Measurements from ENCODE around the gene GNAI2.
"Not testable (repeated sequence)": the region's sequence is repeated elsewhere in the genome, so short reads cannot be mapped to it uniquely, and the experiment has no call there.

Gene GNAI2

DNA sequence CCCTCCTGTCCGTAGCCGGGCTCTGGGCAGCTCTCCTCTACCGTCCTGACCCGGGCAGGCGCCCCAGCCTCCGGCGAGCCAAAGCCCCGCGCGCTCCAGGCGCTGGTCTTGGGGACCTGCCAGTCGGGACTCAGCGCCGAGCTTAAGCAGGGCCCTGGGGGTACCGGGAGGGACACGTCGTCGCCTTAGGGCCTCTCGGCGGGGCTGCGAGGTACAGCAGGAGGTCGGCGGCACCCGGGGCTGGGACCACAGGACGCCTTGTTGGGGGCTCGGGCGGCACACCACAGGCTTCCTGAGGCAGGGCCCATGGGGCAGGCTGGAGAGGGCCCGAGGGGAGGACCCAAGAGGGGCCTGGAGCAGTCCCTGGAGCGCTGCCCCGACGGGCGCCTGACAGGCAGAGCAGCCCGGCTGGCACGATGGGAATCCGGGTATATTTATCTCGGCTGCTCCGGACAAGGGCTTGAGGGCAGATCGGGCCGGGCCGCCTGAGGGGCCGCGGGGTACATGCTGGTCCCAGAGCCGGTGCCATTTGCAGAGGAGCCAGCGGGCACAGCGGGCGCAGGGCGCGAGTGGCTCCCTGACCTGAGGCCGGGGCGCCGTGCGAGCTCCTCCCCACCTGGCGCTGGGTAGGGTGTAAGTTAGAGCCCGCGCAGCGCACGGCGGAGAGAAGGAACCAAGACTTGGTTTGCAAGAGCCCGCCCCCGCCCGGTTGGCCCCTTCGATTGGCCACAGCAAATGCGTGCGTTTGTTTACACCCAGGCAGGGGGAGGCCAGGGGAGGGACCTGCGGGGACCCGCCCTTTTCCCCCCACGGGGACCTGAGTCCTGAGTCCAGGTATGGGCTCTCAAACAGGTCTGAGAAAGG is 30.4 kb upstream of the GNAI2 start:
- peak; percentile 38 for DNase-seq

DNA sequence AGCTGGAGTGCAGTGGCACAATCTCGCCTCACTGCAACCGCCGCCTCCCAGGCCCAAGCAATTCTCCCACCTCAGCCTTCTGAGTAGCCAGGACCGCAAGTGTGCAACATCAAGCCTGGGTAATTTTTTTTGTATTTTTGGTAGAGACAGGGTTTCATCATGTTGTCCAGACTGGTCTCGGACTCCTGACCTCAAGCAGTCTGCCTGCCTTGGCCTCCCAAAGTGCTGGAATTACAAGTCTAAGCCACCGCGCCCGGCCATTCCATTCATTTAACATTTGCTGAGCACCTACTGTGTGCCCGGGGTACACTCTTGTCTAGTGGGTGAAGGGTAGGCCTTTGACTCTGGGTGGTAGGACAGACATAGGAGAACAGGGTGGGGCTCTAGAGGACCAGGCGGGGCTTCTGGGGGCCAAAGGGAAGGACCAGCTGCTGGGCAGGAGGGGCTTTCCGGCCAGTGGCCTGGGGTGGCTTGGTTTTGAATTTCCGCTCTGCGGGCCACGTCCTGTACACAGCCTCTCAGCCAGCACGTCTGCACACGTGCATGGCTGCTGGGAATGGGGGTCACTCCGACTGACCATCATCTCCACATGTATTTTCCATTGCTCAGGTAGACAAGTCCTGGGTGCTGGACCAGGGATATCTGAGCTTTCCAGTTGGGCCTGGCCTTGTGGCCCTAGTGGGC is 28.5 kb upstream of the GNAI2 start:
- DNase-seq: no peak

DNA sequence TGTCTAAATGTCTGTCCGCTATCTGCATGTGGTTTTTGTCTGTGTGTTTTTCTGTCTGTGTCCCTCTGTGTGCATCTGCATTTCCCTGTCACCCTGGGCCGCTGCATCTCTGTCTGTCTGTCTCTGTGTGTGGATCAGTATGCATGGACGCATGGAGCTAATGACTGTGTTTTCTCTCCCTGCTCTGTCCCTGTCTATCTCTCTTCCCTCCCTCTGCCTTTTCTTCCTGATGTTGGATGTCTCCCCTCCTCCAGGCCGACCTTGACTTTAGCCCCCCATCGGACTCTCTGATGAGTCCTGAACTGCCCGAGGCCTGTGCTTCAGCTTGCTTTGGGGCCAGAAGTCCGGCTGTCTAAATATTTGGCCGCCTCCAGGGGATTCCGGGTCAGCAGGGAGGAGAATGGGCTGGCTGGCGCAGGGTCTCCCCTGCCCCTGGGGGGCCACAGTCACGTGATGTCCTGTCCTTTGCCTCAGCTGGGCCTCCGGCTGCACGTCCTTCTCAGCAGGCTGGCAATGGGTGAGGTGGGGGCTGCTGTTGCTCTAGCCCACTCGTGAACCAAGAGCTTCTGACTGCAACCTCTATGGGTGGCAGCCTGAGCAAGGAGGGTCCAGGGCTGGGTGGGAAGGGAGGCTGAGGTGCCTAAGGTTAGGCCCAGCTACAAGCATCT is 27.2 kb upstream of the GNAI2 start:
- no peak for DNase-seq

GRCh38 chr3:50210176-50210509 is 25.9 kb upstream of the GNAI2 start:
- no peak for DNase-seq

GRCh38 chr3:50210510-50211367 is 25.3 kb upstream of the GNAI2 start:
- no peak for DNase-seq

GRCh38 chr3:50211368-50211717 is 24.7 kb upstream of the GNAI2 start:
- not testable (repeated sequence) for DNase-seq

DNA sequence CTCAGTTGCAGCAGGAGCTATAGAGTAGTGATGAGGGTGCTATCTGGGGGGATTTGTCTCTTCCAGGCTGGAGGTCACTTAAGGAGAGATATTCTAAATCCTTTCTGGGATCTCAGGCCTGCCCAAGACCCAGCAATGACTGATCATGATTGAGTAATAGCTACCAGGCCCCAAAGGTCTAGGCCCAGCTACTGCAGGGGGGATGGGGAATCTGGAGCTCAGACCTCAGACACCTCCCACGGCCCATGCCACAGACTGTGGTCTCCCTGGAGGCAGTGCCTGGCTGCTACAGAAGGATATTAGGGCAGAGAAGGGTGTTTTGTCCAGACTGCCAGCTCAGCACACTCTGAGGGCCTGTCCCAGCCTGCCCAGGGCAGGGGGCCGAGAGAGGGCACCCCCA is 24.1 kb upstream of the GNAI2 start:
- no peak for DNase-seq

DNA sequence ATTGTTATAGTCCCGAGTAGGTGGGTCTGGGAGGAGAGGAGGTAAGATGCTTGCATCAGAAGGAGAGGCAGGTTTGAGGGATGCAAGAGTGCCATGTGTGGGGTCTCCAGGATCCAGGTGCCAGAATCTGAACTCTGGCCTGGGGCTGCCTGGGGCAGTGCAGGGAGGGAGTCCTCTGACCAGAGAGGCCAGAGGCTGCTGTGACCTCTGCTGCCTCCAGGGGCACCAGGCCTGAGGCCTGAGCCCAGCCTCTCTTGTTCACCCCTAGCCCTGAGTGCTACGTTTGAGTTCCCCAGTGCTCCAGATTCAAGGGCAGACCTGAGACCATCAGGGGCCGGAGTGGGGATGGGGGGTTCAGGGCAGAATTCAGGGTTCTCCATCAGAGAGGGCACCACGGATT is 23.5 kb upstream of the GNAI2 start:
- DNase-seq: no peak

- DNase-seq: no peak
Measured at GRCh38 chr3:50212971-50213370, 23.0 kb upstream of the GNAI2 start.

GRCh38 chr3:50213373-50213772 is 22.6 kb upstream of the GNAI2 start:
- no peak for DNase-seq

GRCh38 chr3:50214824-50215223 is 21.2 kb upstream of the GNAI2 start:
- DNase-seq: no peak

GRCh38 chr3:50215529-50215928 is 20.5 kb upstream of the GNAI2 start:
- no peak for DNase-seq

DNA sequence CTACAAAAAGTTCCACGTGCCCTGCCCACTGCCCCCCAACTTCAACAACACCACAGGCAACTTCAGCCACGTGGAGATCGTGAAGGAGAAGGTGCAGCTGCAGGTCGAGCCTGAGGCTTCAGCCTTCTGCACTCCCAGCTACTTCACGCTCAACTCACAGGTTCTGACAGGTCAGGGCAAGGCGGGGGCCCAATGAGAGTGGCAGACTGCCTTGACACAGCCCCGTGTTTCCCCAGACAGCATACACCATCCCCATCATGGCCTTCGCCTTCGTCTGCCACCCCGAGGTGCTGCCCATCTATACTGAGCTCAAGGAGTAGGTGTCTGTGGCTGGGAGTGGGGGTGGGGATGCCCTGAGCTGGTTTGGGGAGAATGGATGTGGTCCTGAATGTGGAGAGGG is 18.3 kb upstream of the GNAI2 start:
- DNase-seq: no peak

- DNase-seq: no peak
Measured at GRCh38 chr3:50218448-50218847, 17.6 kb upstream of the GNAI2 start.

DNA sequence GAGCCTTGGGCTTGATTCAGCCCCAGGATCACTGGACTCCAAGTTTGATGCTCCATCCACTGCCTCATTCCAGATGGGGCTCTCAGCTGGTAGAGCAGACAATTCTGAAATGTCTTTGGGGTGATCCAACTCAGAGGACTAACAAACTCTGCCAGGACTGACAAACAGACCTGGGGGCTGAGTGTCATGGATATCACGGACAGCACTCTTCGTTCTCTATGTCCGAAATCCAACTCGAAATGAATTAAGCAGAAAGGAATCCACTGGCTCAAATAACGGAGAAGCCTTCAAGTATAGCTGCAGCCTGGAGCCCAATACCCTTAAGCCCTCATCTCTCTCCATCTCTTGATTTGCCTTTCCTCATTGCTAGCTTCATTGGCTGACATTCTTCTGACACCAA is 16.7 kb upstream of the GNAI2 start:
- no peak for DNase-seq

- DNase-seq: no peak
Measured at GRCh38 chr3:50220109-50220508, 15.9 kb upstream of the GNAI2 start.

GRCh38 chr3:50221051-50221410 is 15.0 kb upstream of the GNAI2 start:
- no peak for DNase-seq

GRCh38 chr3:50221411-50222168 is 14.4 kb upstream of the GNAI2 start:
- no peak for DNase-seq

DNA sequence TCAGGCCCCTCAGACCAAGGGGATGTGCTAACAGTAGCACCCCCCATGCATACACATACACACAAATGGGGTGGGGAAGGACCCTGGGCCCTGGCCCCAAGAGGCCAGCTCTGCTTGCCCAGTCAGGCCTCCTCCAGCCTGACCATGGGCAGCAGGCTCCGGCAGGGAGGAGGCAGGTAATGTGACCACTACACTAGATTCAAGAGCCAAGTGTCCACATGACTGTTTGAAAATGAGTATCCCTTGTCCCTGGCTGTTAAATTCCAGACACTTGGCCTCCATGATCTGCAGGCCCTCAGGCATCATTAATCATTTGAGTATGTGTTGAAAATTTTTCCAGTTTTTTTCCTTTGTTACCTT is 13.9 kb upstream of the GNAI2 start:
- DNase-seq: no peak

DNA sequence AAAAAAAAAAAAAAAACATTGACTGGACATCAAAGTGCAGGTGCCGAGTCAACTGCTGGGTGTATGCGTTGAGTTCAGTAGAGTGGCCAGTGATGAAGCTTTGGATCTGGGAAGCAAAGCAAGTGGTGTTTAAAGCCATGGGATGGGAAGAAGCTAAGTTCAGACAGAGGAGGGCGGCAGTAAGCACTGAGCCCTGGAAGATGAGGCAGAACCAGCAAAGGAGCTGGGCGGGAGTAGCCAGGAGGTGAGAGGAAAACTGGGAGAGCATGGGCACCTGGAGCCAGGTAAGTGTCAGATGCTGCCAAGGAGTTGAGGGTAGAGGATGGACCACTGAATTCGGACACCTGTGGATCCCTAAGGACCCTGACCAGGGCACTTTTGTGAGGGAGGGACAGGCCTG is 11.4 kb upstream of the GNAI2 start:
- DNase-seq: no peak

- peak; percentile 51 for DNase-seq
Measured at GRCh38 chr3:50226888-50227389, 9.1 kb upstream of the GNAI2 start.

All from CD4-positive, alpha-beta T cell treated with Interleukin-17A for 4 hours (primary cell).